Ovary (tissue), 1 donor: ENCODE results near the gene WDFY4.

Source experiments
- EP300 ChIP-seq: sonication (generic); formaldehyde crosslinking; IDR thresholded peaks from one replicate; pipeline ENCODE4 v1.6.1; 2017; ENCODE audit warnings: antibody characterized with exemption
- POLR2A ChIP-seq: fragments of 450-650 bp; IDR thresholded peaks from one replicate; pipeline ENCODE4 v1.6.1; 2017; ENCODE audit warnings: antibody characterized with exemption, mild to moderate bottlenecking, moderate library complexity

DNA sequence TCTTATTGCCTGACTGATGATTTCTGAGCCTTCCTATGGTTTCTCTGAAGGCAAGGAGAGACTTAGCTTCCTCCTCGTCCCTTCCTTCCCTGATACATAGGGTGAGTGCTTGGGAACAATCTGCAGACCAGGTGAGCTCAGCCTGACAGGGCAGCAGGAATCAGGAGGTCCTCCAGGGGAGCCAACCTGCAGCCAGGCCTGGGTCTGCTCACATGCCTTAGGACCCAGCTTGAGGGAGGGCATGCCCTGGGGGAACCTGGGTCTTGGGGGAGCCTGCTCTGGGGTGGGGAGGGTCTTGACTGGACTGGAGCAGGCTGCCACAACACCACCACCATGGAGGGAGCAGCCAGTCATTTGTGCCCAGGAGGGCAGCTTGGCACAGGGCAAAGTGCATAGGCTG lies 197.3 kb downstream of the WDFY4 start:
- TF ChIP-seq EP300 (no peak), POLR2A (no peak)
